OCI-LY7 (cell line): ENCODE results near the gene ZBTB8OS.
"Not testable (repeated sequence)": the region's sequence is repeated elsewhere in the genome, so short reads cannot be mapped to it uniquely, and the experiment has no call there.

Source experiments
- CTCF ChIP-seq: fragments of 200-600 bp; sonication (generic); conservative IDR thresholded peaks from 2 replicates; pipeline ENCODE4 v1.5.1; 2014; ENCODE audit warnings: mild to moderate bottlenecking, antibody characterized with exemption, low read length, moderate library complexity, mixed read lengths
- EZH2phosphoT487 ChIP-seq: fragments of 200-600 bp; sonication (generic); IDR thresholded peaks from 2 replicates; pipeline ENCODE4 v1.6.1; 2018; ENCODE audit warnings: low read depth, borderline replicate concordance, mild to moderate bottlenecking, mixed run types, antibody characterized with exemption, low read length, moderate library complexity, mixed read lengths

- TF ChIP-seq CTCF, EZH2phosphoT487: not testable (repeated sequence)
These were observed 8.0 kb downstream of the ZBTB8OS start for GRCh38 chr1:32642292-32642827.
